SK-N-SH (cell line): ENCODE results near the gene ATL2.

Source experiments
- ELF1 ChIP-seq: IDR thresholded peaks from 2 replicates; pipeline ENCODE4 v1.4.0; 2012
- EZH2phosphoT487 ChIP-seq: fragments of 200-600 bp; sonication (generic); IDR thresholded peaks from 2 replicates; pipeline ENCODE4 v1.6.1; 2017; ENCODE audit warnings: low read depth, mixed run types, mild to moderate bottlenecking, antibody characterized with exemption, moderate library complexity, borderline replicate concordance
- GABPA ChIP-seq: IDR thresholded peaks from 2 replicates; pipeline ENCODE4 v1.4.0; 2012; ENCODE audit warnings: low read depth, mild to moderate bottlenecking
- JUND ChIP-seq: IDR thresholded peaks from 2 replicates; pipeline ENCODE4 v1.4.0; 2012
- NFIC ChIP-seq: IDR thresholded peaks from 2 replicates; pipeline ENCODE4 v1.4.0; 2012; ENCODE audit warnings: borderline replicate concordance
- REST ChIP-seq: IDR thresholded peaks from 2 replicates; pipeline ENCODE4 v1.6.1; 2012; ENCODE audit warnings: mild to moderate bottlenecking, low read depth, low read length, moderate library complexity
- TCF12 ChIP-seq: IDR thresholded peaks from 2 replicates; pipeline ENCODE4 v1.4.0; 2012

GRCh38 chr2:38259311-38259710 is 117.8 kb downstream of the ATL2 start:
- TF ChIP-seq NFIC, result no peak
- TF ChIP-seq TCF12, result no peak
- no peak for TF ChIP-seq GABPA
- TF ChIP-seq EZH2phosphoT487, result no peak
- TF ChIP-seq JUND, result no peak
- TF ChIP-seq REST, result no peak
- TF ChIP-seq ELF1, result no peak
